OCI-LY3 (cell line): ENCODE results near the gene DAP3.
"Not testable (repeated sequence)": the region's sequence is repeated elsewhere in the genome, so short reads cannot be mapped to it uniquely, and the experiment has no call there.

Source experiments
- CTCF ChIP-seq: fragments of 200-600, 300-600 bp; sonication (generic); IDR thresholded peaks from 2 replicates; pipeline ENCODE4 v1.5.1; 2014; ENCODE audit warnings: antibody characterized with exemption, low read length, low read depth
- EZH2phosphoT487 ChIP-seq: fragments of 200-600 bp; shearing (Covaris generic); IDR thresholded peaks from 2 replicates; pipeline ENCODE4 v1.6.1; 2018; ENCODE audit warnings: antibody characterized with exemption, mixed run types, low read depth

GRCh38 chr1:155748141-155748540 is 59.2 kb downstream of the DAP3 start:
- not testable (repeated sequence) for TF ChIP-seq CTCF, EZH2phosphoT487
